HEK293 (cell line): Measurements from ENCODE around the gene PIK3CD.
A peak's percentile ranks its signal among the peaks of the same experiment; 100 is the strongest.
"Not testable (repeated sequence)": the region's sequence is repeated elsewhere in the genome, so short reads cannot be mapped to it uniquely, and the experiment has no call there.

Experiments used
- CTCF ChIA-PET: fragments of 350-600 bp; formaldehyde crosslinking; extraction: SDS; loops from one replicate; lab custom pipeline; 2021; ENCODE audit warnings: antibody characterized with exemption; lab: Yijun Ruan, JAX
- POLR2A ChIA-PET: fragments of 300-600 bp; formaldehyde crosslinking; extraction: SDS; loops from one replicate; lab custom pipeline; 2020; ENCODE audit warnings: antibody characterized with exemption, inconsistent platforms; lab: Yijun Ruan, JAX
- H3K27ac ChIP-seq: fragments of 200-500 bp; sonication (Bioruptor generic); 2 replicates; pipeline ENCODE4 v1.5.1; 2014; ENCODE audit warnings: low read depth, low read length, control low read depth, inconsistent platforms; ENCODE audit errors: extremely low read depth
- H3K36me3 ChIP-seq, 2 experiments: fragments of 200-500 bp in 1 of 2; sonication (Bioruptor generic) in 1 of 2; 1 replicate in 1 of 2; 2 replicates in 1 of 2; pipeline ENCODE4 v1.5.1; 2014 to 2017; ENCODE audit warnings: inconsistent platforms in 2 of 2, low read length in 2 of 2; ENCODE audit not compliant: control insufficient read depth in 2 of 2, insufficient read depth in 1 of 2
- H3K4me1 ChIP-seq: fragments of 200-500 bp; sonication (Bioruptor generic); 2 replicates; pipeline ENCODE4 v1.5.1; 2014; ENCODE audit warnings: mild to moderate bottlenecking, low read length, inconsistent platforms; ENCODE audit not compliant: control insufficient read depth, insufficient read depth
- H3K4me3 ChIP-seq: 2 replicates; pipeline ENCODE4 v1.5.1; 2011; ENCODE audit warnings: low read depth, mild to moderate bottlenecking, control low read depth, low read length, moderate library complexity
- H3K9me3 ChIP-seq: fragments of 200-500 bp; sonication (Bioruptor generic); 2 replicates; pipeline ENCODE4 v1.5.1; 2014; ENCODE audit warnings: low read depth, low read length, inconsistent platforms; ENCODE audit not compliant: control insufficient read depth, insufficient read depth
- EGR2 ChIP-seq: fragments of 450-650 bp; formaldehyde crosslinking; IDR thresholded peaks from 2 replicates; pipeline ENCODE4 v1.5.1; 2016; ENCODE audit warnings: low read depth, missing biosample characterization, missing genetic modification characterization
- MYNN ChIP-seq: fragments of 450-650 bp; formaldehyde crosslinking; IDR thresholded peaks from 2 replicates; pipeline ENCODE4 v1.5.1; 2016; ENCODE audit warnings: missing biosample characterization, missing genetic modification characterization, borderline replicate concordance
- PRDM2 ChIP-seq: fragments of 450-650 bp; formaldehyde crosslinking; IDR thresholded peaks from 2 replicates; pipeline ENCODE4 v1.5.1; 2016; ENCODE audit warnings: missing biosample characterization, missing genetic modification characterization, borderline replicate concordance
- SCRT1 ChIP-seq: fragments of 450-650 bp; formaldehyde crosslinking; IDR thresholded peaks from 2 replicates; pipeline ENCODE4 v1.5.1; 2016; ENCODE audit warnings: missing biosample characterization, missing genetic modification characterization, borderline replicate concordance
- SCRT2 ChIP-seq: fragments of 450-650 bp; formaldehyde crosslinking; IDR thresholded peaks from 2 replicates; pipeline ENCODE4 v1.5.1; 2016; ENCODE audit warnings: missing biosample characterization, missing genetic modification characterization
- ZBTB17 ChIP-seq: fragments of 450-650 bp; formaldehyde crosslinking; IDR thresholded peaks from 2 replicates; pipeline ENCODE4 v1.5.1; 2016; ENCODE audit warnings: missing biosample characterization, missing genetic modification characterization
- ZBTB26 ChIP-seq: fragments of 450-650 bp; formaldehyde crosslinking; optimal IDR thresholded peaks from 2 replicates; pipeline ENCODE3; 2016; ENCODE audit warnings: missing biosample characterization, mild to moderate bottlenecking, missing genetic modification characterization
- ZBTB49 ChIP-seq: fragments of 450-650 bp; formaldehyde crosslinking; IDR thresholded peaks from 2 replicates; pipeline ENCODE4 v1.5.1; 2016; ENCODE audit warnings: missing biosample characterization, missing genetic modification characterization, low read depth
- ZFHX2 ChIP-seq: fragments of 450-650 bp; formaldehyde crosslinking; conservative IDR thresholded peaks from 2 replicates; pipeline ENCODE4 v1.5.1; 2016; ENCODE audit warnings: missing biosample characterization, missing genetic modification characterization
- ZNF184 ChIP-seq: fragments of 450-650 bp; IDR thresholded peaks from 2 replicates; pipeline ENCODE4 v1.5.1; 2018; ENCODE audit warnings: missing biosample characterization, mild to moderate bottlenecking, missing genetic modification characterization
- ZNF596 ChIP-seq: fragments of 450-650 bp; IDR thresholded peaks from 2 replicates; pipeline ENCODE4 v1.5.0; 2018; ENCODE audit warnings: missing biosample characterization, mild to moderate bottlenecking, missing genetic modification characterization, moderate library complexity
- ZNF76 ChIP-seq: fragments of 450-650 bp; formaldehyde crosslinking; IDR thresholded peaks from 2 replicates; pipeline ENCODE4; 2016; ENCODE audit warnings: low read depth, missing biosample characterization, missing genetic modification characterization, borderline replicate concordance
- ZNF768 ChIP-seq: fragments of 450-650 bp; formaldehyde crosslinking; IDR thresholded peaks from 2 replicates; pipeline ENCODE4 v1.5.1; 2018; ENCODE audit warnings: missing biosample characterization, mild to moderate bottlenecking, missing genetic modification characterization
- ZNF777 ChIP-seq: fragments of 450-650 bp; formaldehyde crosslinking; IDR thresholded peaks from 2 replicates; pipeline ENCODE4 v1.5.1; 2017; ENCODE audit warnings: missing biosample characterization, missing genetic modification characterization, borderline replicate concordance
- TF ChIP-seq, protein P1 (sequence below): fragments of 450-650 bp; formaldehyde crosslinking; IDR thresholded peaks from 2 replicates; pipeline ENCODE4 v1.5.1; 2016; ENCODE audit warnings: missing biosample characterization, missing genetic modification characterization

PIK3CD gene

DNA sequence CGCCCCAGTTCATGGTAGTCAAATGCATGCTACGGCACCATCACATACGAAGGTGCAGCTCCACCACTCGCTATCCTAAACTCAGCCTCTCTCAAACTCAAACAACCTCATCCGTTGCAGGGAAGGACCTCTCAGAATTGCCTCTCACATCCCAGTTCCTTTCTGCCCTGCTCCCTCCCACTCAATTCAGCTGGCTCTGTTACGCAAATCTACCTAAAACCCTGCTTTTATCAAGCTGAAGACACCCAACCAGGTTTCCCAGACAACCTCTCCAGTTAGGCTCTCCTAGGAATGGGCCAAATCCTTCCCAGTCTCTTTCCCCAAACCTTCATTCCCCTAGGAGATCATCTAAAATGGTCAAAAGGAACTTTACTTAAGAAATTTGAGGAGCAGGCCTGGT lies 109.3 kb downstream of the PIK3CD start:
- Histone ChIP-seq H3K4me3 (no peak overlapping the region), H3K27ac (no peak overlapping the region), H3K4me1 (peaks cover 3% of the 10 kb centered on the region)
- POLR2A ChIA-PET: interaction anchor here (0.6 kb wide), 1 partner anchor 56 kb away, joined by 4 read pairs; no protein-coding TSS in a partner anchor
- TF ChIP-seq ZFHX2 (tag by site-specific recombination) (0 out of 2 replicates have a peak, but pooled peaks have one; percentile 8), ZBTB17 (tag by site-specific recombination) (no peak)
- TF ChIP-seq, all 188 proteins: peak for 1
- Histone ChIP-seq H3K9me3 (no peaks in the 10 kb centered on the region), H3K36me3 (peaks cover 0 to 5% of the 10 kb centered on the region in 2 experiments; a peak in 1 of 3 replicates)
- CTCF ChIA-PET: interaction anchor here (0.6 to 1.0 kb wide), 3 partner anchors 39 to 105 kb away, joined by 3 read pairs; no protein-coding TSS in a partner anchor

DNA sequence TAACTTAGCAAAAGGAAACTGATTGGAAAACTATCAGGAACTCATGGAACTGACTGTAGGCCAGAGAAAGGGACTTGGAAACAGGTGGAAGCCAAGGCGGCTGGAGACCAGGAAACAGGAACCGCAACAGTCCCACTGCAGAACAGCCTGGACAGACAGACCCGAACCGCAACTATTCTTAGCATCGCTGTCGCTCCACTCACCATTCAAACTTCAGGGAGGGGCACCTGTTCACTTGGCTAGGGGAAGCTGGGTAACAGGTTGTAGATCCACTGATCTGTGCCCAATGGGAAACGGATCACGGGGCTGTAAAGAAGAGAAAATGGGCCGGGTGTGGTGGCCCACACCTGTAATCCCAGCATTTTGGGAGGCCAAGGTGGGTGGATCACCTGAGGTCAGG lies 110.3 kb downstream of the PIK3CD start:
- peak; percentile 53 for TF ChIP-seq SCRT2
- TF ChIP-seq SCRT1 (tag by site-specific recombination): peak; percentile 67
- TF ChIP-seq ZBTB26 (tag by site-specific recombination): no peak
- TF ChIP-seq, all 188 proteins: peak for 2
- Histone ChIP-seq H3K27ac (no peak overlapping the region), H3K4me1 (no peaks in the 10 kb centered on the region), H3K36me3 (peaks cover 0 to 5% of the 10 kb centered on the region in 2 experiments; a peak in 1 of 3 replicates), H3K9me3 (no peaks in the 10 kb centered on the region), H3K4me3 (no peak overlapping the region)
- ChIA-PET CTCF (interaction anchor here (0.6 to 0.9 kb wide), 2 partner anchors 104 to 221 kb away, joined by 3 read pairs; no protein-coding TSS in a partner anchor), POLR2A (no interaction called here)

DNA sequence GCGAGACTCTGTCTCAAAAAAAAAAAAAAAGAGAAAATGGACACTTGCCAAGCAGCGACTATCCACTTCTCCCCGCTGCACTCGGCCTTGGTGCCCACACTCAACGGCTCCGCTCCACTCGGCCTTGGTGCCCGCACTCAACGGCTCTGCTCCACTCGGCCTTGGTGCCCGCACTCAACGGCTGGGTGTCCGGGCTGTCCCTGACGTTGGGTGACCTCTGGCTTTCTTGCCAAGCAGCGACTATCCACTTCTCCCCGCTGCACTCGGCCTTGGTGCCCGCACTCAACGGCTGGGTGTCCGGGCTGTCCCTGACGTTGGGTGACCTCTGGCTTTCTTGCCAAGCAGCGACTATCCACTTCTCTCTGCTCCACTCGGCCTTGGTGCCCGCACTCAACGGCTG lies 110.9 kb downstream of the PIK3CD start:
- CTCF ChIA-PET, H3K4me1 ChIP-seq, POLR2A ChIA-PET, H3K9me3 ChIP-seq, H3K27ac ChIP-seq, H3K36me3 ChIP-seq, H3K4me3 ChIP-seq: not testable (repeated sequence)

GRCh38 chr1:9763914-9764313 lies 112.4 kb downstream of the PIK3CD start:
- CTCF ChIA-PET: interaction anchor here (0.6 kb wide), 1 partner anchor 29 kb away, joined by 3 read pairs; no protein-coding TSS in a partner anchor
- Histone ChIP-seq H3K4me3 (no peak overlapping the region), H3K4me1 (no peaks in the 10 kb centered on the region), H3K36me3 (peaks cover 0 to 5% of the 10 kb centered on the region in 2 experiments; a peak in 1 of 3 replicates), H3K9me3 (no peaks in the 10 kb centered on the region), H3K27ac (no peak overlapping the region)
- POLR2A ChIA-PET: no interaction called here
- TF ChIP-seq ZBTB49 (tag by site-specific recombination): no peak
- peak; percentile 85 for TF ChIP-seq ZNF596
- TF ChIP-seq ZNF184 (tag by site-specific recombination): no peak
- peak; percentile 81 for TF ChIP-seq EGR2
- TF ChIP-seq ZFHX2 (tag by site-specific recombination): 0 out of 2 replicates have a peak, but pooled peaks have one; percentile 17
- TF ChIP-seq ZBTB17 (tag by site-specific recombination): no peak
- no peak for TF ChIP-seq ZNF777
- no peak for TF ChIP-seq PRDM2 (tag by site-specific recombination)
- TF ChIP-seq MYNN (tag by site-specific recombination): no peak
- TF ChIP-seq, protein P1, sequence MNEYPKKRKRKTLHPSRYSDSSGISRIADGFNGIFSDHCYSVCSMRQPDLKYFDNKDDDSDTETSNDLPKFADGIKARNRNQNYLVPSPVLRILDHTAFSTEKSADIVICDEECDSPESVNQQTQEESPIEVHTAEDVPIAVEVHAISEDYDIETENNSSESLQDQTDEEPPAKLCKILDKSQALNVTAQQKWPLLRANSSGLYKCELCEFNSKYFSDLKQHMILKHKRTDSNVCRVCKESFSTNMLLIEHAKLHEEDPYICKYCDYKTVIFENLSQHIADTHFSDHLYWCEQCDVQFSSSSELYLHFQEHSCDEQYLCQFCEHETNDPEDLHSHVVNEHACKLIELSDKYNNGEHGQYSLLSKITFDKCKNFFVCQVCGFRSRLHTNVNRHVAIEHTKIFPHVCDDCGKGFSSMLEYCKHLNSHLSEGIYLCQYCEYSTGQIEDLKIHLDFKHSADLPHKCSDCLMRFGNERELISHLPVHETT: no peak
- TF ChIP-seq ZNF76: no peak
- TF ChIP-seq ZNF768: no peak
